HCT116 (cell line): ENCODE results near the gene TRIM67. TPM values are rescaled to one million over a fixed set of nuclear protein-coding genes. Genes with fewer than 3 reads are reported as not detected.

ENCODE experiments used
- ATAC-seq: fragments of 200-7000 bp; cut with Tn5 transposase; 2 replicates; pipeline ENCODE4 v1.9.1; 2020; ENCODE audit warnings: mild to moderate bottlenecking, moderate library complexity
- BruUV-seq: library from RNA; stranded (reverse); fragments of 400-500 nt; replicated peaks from 2 replicates; lab custom pipeline; 2021; lab: Mats Ljungman, UMichigan
- CTCF ChIA-PET: fragments of 300-600 bp; sonication (Branson Sonifier 250); formaldehyde crosslinking; loops from one replicate; lab custom pipeline; 2021; ENCODE audit warnings: antibody characterized with exemption; lab: Charles Lee
- POLR2A ChIA-PET: fragments of 300-600, 350-600 bp; sonication (Branson Sonifier 250); formaldehyde crosslinking; loops from one replicate; lab custom pipeline; 2021; ENCODE audit warnings: antibody characterized with exemption; lab: Charles Lee
- RAD21 ChIA-PET, 2 experiments: fragments of 300-600 bp; sonication (Branson Sonifier 250); formaldehyde crosslinking; loops; one replicate each; lab custom pipeline; 2023; ENCODE audit warnings: low total read pairs in 2 of 2; ENCODE audit not compliant: uncharacterized antibody in 2 of 2, unreplicated experiment in 2 of 2, low non-redundant PET in 1 of 2; lab: Charles Lee
- DNase-seq: peaks from one replicate; pipeline ENCODE4 v3.0.0-alpha.2; 2010; ENCODE audit warnings: low read depth, low spot score
- H2AFZ ChIP-seq: fragments of 200-600 bp; shearing (Covaris generic), sonication (generic); 2 replicates; pipeline ENCODE4 v1.6.1; 2017; ENCODE audit warnings: low read depth, mixed run types, mixed read lengths, antibody characterized with exemption, low read length; ENCODE audit not compliant: poor library complexity, severe bottlenecking
- H3K27ac ChIP-seq: 2 replicates; pipeline ENCODE4 v1.5.1; 2012; ENCODE audit warnings: low read depth, low read length
- H3K27me3 ChIP-seq: fragments of 200-600 bp; sonication (generic); 2 replicates; pipeline ENCODE4 v1.6.1; 2016; ENCODE audit warnings: mixed run types, low read length, mixed read lengths; ENCODE audit not compliant: insufficient read depth
- H3K36me3 ChIP-seq, 2 experiments: fragments of 200-500 bp in 1 of 2; fragments of 200-600 bp in 1 of 2; sonication (Bioruptor generic) in 1 of 2; sonication (generic) in 1 of 2; 2 replicates each; pipeline versions ENCODE4 v1.5.1 to v1.6.1; 2014 to 2016; ENCODE audit warnings: low read length in 2 of 2, inconsistent platforms in 1 of 2, mixed read lengths in 1 of 2, mixed run types in 1 of 2; ENCODE audit not compliant: insufficient read depth in 2 of 2, control insufficient read depth in 1 of 2
- H3K4me1 ChIP-seq, 2 experiments: fragments of 200-600 bp in 1 of 2; sonication (generic) in 1 of 2; 2 replicates each; pipeline versions ENCODE4 v1.5.1 to v1.6.1; 2012 to 2017; ENCODE audit warnings: low read length in 2 of 2, inconsistent platforms in 1 of 2, mild to moderate bottlenecking in 1 of 2, mixed read lengths in 1 of 2, mixed run types in 1 of 2, moderate library complexity in 1 of 2; ENCODE audit not compliant: insufficient read depth in 2 of 2, control insufficient read depth in 1 of 2
- H3K4me2 ChIP-seq: fragments of 200-600 bp; sonication (generic); 2 replicates; pipeline ENCODE4 v1.6.1; 2017; ENCODE audit warnings: mixed run types, low read length, mixed read lengths
- H3K4me3 ChIP-seq, 2 experiments: fragments of 200-600 bp in 1 of 2; sonication (generic) in 1 of 2; replicated peaks in 1 of 2; 2 replicates each; pipeline ENCODE4 v1.5.1; 2011 to 2016; ENCODE audit warnings: low read length in 2 of 2, control low read depth in 1 of 2, low read depth in 1 of 2, mild to moderate bottlenecking in 1 of 2, mixed read lengths in 1 of 2, mixed run types in 1 of 2
- H3K79me2 ChIP-seq: fragments of 200-600 bp; sonication (generic); 2 replicates; pipeline ENCODE4 v1.6.1; 2017; ENCODE audit warnings: mild to moderate bottlenecking, mixed run types, low read length, moderate library complexity, mixed read lengths; ENCODE audit not compliant: insufficient read depth
- H3K9ac ChIP-seq: fragments of 200-600 bp; sonication (generic); 2 replicates; pipeline ENCODE4 v1.6.1; 2016; ENCODE audit warnings: low read length, mixed read lengths
- H3K9me2 ChIP-seq: fragments of 200-600 bp; sonication (generic), shearing (Covaris generic); 2 replicates; pipeline ENCODE4 v1.6.1; 2017; ENCODE audit warnings: mixed run types, mild to moderate bottlenecking, moderate library complexity; ENCODE audit not compliant: insufficient read depth
- H3K9me3 ChIP-seq, 2 experiments: fragments of 200-500 bp in 1 of 2; fragments of 200-600 bp in 1 of 2; sonication (Bioruptor generic) in 1 of 2; sonication (generic) in 1 of 2; 2 replicates each; pipeline ENCODE4 v1.6.1; 2014 to 2017; ENCODE audit warnings: low read length in 2 of 2, mixed read lengths in 2 of 2, inconsistent platforms in 1 of 2, low read depth in 1 of 2, mild to moderate bottlenecking in 1 of 2, mixed run types in 1 of 2, moderate library complexity in 1 of 2; ENCODE audit not compliant: control insufficient read depth in 1 of 2, insufficient read depth in 1 of 2
- H4K20me1 ChIP-seq: fragments of 200-600 bp; sonication (generic), shearing (Covaris generic); 2 replicates; pipeline ENCODE4 v1.6.1; 2017; ENCODE audit warnings: mixed run types, mild to moderate bottlenecking, moderate library complexity; ENCODE audit not compliant: insufficient read depth
- CBX3 ChIP-seq: IDR thresholded peaks from 2 replicates; pipeline ENCODE4 v1.6.1; 2012; ENCODE audit warnings: low read depth
- CEBPB ChIP-seq: IDR thresholded peaks from 2 replicates; pipeline ENCODE4 v1.6.1; 2012; ENCODE audit warnings: low read depth
- EGR1 ChIP-seq: IDR thresholded peaks from 2 replicates; pipeline ENCODE4 v1.6.1; 2012; ENCODE audit warnings: low read depth
- EZH2 ChIP-seq: fragments of 200-600 bp; sonication (generic); IDR thresholded peaks from 2 replicates; pipeline ENCODE4 v1.6.1; 2017; ENCODE audit warnings: antibody characterized with exemption, mixed run types
- EZH2phosphoT487 ChIP-seq: fragments of 200-600 bp; IDR thresholded peaks from 2 replicates; pipeline ENCODE4 v1.6.1; 2018; ENCODE audit warnings: antibody characterized with exemption, borderline replicate concordance
- FOSL1 ChIP-seq: IDR thresholded peaks from 2 replicates; pipeline ENCODE4 v1.6.1; 2012; ENCODE audit warnings: low read depth
- JUND ChIP-seq: IDR thresholded peaks from 2 replicates; pipeline ENCODE4 v1.6.1; 2012
- POLR2AphosphoS5 ChIP-seq: IDR thresholded peaks from 2 replicates; pipeline ENCODE4 v1.6.1; 2011; ENCODE audit warnings: mild to moderate bottlenecking, low read depth, low read length, moderate library complexity
- RAD21 ChIP-seq: IDR thresholded peaks from 2 replicates; pipeline ENCODE4 v1.6.1; 2012; ENCODE audit warnings: low read depth, mild to moderate bottlenecking
- SP1 ChIP-seq: IDR thresholded peaks from 2 replicates; pipeline ENCODE4 v1.6.1; 2012; ENCODE audit warnings: low read depth
- TCF7L2 ChIP-seq: IDR thresholded peaks from 2 replicates; pipeline ENCODE4 v1.7.0; 2011; ENCODE audit warnings: borderline replicate concordance, inconsistent platforms; ENCODE audit not compliant: insufficient read depth, insufficient read length; ENCODE audit errors: extremely low read depth
- YY1 ChIP-seq: IDR thresholded peaks from 2 replicates; pipeline ENCODE4 v1.6.1; 2011; ENCODE audit warnings: low read length, low read depth, moderate library complexity, mild to moderate bottlenecking; ENCODE audit not compliant: insufficient replicate concordance; ENCODE audit errors: extremely low read depth
- ZFX ChIP-seq: fragments of 450-650 bp; IDR thresholded peaks from 2 replicates; pipeline ENCODE4 v1.6.1; 2017
- intact Hi-C: fragments of 100-400 bp; cut with micrococcal nuclease; formaldehyde crosslinking; loops from 2 replicates; pipeline ENCODE4 v1.10.0; 2022
- total RNA-seq: library from RNA; stranded (reverse); gene quantifications from one replicate; pipeline ENCODE4 v1.2.1, GENCODE V29; 2021; ENCODE audit not compliant: unreplicated experiment
- TF ChIP-seq, protein P1 (sequence below), 3 experiments: fragments of 200-600 bp in 1 of 3; sonication (generic) in 1 of 3; IDR thresholded peaks in 2 of 3; conservative IDR thresholded peaks in 1 of 3; 2 replicates each; pipeline ENCODE4 v1.5.1; 2012 to 2017; ENCODE audit warnings: low read depth in 2 of 3, low read length in 2 of 3, antibody characterized with exemption in 1 of 3, borderline replicate concordance in 1 of 3, control low read depth in 1 of 3, mild to moderate bottlenecking in 1 of 3, mixed read lengths in 1 of 3, mixed run types in 1 of 3, moderate library complexity in 1 of 3; ENCODE audit not compliant: insufficient read depth in 1 of 3
- TF ChIP-seq, protein P2 (sequence below): IDR thresholded peaks from 2 replicates; pipeline ENCODE4 v1.6.1; 2012

Gene TRIM67
- total RNA-seq, 1 experiment from 2014 or later: 0.02 TPM

DNA sequence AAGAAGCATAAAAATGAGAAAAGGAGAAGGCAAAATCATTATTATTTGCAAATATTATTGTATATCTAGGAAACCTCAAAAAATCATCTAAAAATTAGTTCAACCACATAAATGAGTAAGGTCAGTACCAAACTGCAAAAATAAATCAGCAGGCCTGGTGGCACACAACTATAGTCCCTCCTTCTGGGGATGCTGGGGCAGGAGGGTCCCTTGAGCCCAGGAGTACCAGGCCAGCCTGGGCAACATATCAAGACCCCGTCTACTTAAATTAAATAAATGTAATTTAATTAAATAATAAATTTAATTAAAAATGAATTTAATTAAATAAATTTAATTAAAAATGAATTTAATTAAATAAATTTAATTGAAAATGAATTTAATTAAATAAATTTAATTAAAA lies 40.3 kb upstream of the TRIM67 start:
- CTCF ChIA-PET: no interaction called here
- intact Hi-C loops: no loop called here

DNA sequence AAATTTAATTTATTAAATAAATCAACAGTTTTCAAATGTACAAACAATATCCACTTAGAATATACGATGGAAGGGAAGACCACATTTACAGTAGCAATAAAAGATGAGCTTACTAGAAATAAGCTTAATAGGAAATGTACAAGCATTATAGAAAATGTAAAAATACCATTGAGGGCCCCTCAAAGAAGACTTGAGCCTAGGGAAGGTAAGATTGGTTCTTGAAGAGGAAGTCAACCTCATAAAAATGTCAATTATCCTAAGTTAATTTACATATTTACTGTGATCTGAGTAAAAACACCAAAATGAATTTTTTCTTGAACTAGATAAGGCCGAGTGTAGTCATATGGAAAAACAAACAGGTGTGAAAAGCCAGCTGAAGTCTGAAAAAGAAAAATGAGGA lies 39.7 kb upstream of the TRIM67 start:
- Histone ChIP-seq H3K9ac (no peak overlapping the region), H2AFZ (peak overlapping the region; percentile 46), H3K27ac (no peak overlapping the region), H4K20me1 (no peaks in the 10 kb centered on the region), H3K9me2 (no peaks in the 10 kb centered on the region), H3K27me3 (no peaks in the 10 kb centered on the region), H3K4me2 (no peak overlapping the region), H3K4me3 (no peak overlapping the region), H3K36me3 (no peaks in the 10 kb centered on the region), H3K4me1 (no peaks in the 10 kb centered on the region), H3K9me3 (no peaks in the 10 kb centered on the region), H3K79me2 (no peaks in the 10 kb centered on the region)
- BruUV-seq: no TSS peak
- ChIA-PET CTCF (no interaction called here), RAD21 (no interaction called here), POLR2A (no interaction called here)
- no peak for ATAC-seq
- DNase-seq: no peak
- intact Hi-C loops: no loop called here
- TF ChIP-seq ZFX (no peak), CBX3 (no peak), TCF7L2 (no peak), JUND (no peak), POLR2AphosphoS5 (no peak), EZH2 (no peak), EZH2phosphoT487 (no peak), FOSL1 (no peak)
- TF ChIP-seq, protein P1, sequence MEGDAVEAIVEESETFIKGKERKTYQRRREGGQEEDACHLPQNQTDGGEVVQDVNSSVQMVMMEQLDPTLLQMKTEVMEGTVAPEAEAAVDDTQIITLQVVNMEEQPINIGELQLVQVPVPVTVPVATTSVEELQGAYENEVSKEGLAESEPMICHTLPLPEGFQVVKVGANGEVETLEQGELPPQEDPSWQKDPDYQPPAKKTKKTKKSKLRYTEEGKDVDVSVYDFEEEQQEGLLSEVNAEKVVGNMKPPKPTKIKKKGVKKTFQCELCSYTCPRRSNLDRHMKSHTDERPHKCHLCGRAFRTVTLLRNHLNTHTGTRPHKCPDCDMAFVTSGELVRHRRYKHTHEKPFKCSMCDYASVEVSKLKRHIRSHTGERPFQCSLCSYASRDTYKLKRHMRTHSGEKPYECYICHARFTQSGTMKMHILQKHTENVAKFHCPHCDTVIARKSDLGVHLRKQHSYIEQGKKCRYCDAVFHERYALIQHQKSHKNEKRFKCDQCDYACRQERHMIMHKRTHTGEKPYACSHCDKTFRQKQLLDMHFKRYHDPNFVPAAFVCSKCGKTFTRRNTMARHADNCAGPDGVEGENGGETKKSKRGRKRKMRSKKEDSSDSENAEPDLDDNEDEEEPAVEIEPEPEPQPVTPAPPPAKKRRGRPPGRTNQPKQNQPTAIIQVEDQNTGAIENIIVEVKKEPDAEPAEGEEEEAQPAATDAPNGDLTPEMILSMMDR (IDR thresholded peaks at IDR 0.05 in 2 of 3, conservative IDR thresholded peaks at IDR 0.05 in 1 of 3; ENCODE audit: borderline replicate concordance in 1 of 3, insufficient read depth in 1 of 3, low read depth in 2 of 3, low read length in 2 of 3): no peak

More for the DNA sequence above, 40.3 kb upstream of the TRIM67 start:
- RAD21 ChIA-PET: no interaction called here
- no peak overlapping the region for H2AFZ ChIP-seq
- H3K9me3 ChIP-seq: no peaks in the 10 kb centered on the region
- TF ChIP-seq, protein P2, sequence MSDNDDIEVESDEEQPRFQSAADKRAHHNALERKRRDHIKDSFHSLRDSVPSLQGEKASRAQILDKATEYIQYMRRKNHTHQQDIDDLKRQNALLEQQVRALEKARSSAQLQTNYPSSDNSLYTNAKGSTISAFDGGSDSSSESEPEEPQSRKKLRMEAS: no peak
- TF ChIP-seq, protein P1 (IDR thresholded peaks at IDR 0.05 in 2 of 3, conservative IDR thresholded peaks at IDR 0.05 in 1 of 3; ENCODE audit: borderline replicate concordance in 1 of 3, insufficient read depth in 1 of 3, low read depth in 2 of 3, low read length in 2 of 3): no peak
- TF ChIP-seq EGR1 (no peak), RAD21 (no peak), YY1 (no peak), SP1 (no peak), CEBPB (no peak), EZH2phosphoT487 (no peak), ZFX (no peak)
- no peaks in the 10 kb centered on the region for H3K9me2 ChIP-seq
- H3K4me1 ChIP-seq: no peaks in the 10 kb centered on the region
- no peak for ATAC-seq
- DNase-seq: no peak
- POLR2A ChIA-PET: no interaction called here
- no peak overlapping the region for H3K4me2 ChIP-seq
- H3K36me3 ChIP-seq: no peaks in the 10 kb centered on the region
- BruUV-seq: no TSS peak
- no peak overlapping the region for H3K4me3 ChIP-seq
- no peaks in the 10 kb centered on the region for H4K20me1 ChIP-seq
- H3K27ac ChIP-seq: no peak overlapping the region
- no peak overlapping the region for H3K9ac ChIP-seq
- H3K79me2 ChIP-seq: no peaks in the 10 kb centered on the region
- no peaks in the 10 kb centered on the region for H3K27me3 ChIP-seq
